SU-DHL-6 (cell line): Measurements from ENCODE around the gene LRBA.

Experiments
- H2AFZ ChIP-seq: fragments of 200-600 bp; sonication (generic); 2 replicates; pipeline ENCODE4 v1.6.1; 2014; ENCODE audit warnings: low read depth, mild to moderate bottlenecking, moderate library complexity, mixed read lengths, antibody characterized with exemption, low read length; ENCODE audit not compliant: severe bottlenecking
- H3F3A ChIP-seq: fragments of 200-600 bp; shearing (Covaris generic); 2 replicates; pipeline ENCODE4 v1.6.0; 2016; ENCODE audit warnings: antibody characterized with exemption, mild to moderate bottlenecking; ENCODE audit not compliant: insufficient read depth
- H3K27ac ChIP-seq: fragments of 200-600 bp; sonication (generic); 2 replicates; pipeline ENCODE4 v1.5.1; 2016; ENCODE audit warnings: low read depth, mild to moderate bottlenecking, low read length, moderate library complexity, mixed read lengths
- H3K27me3 ChIP-seq: fragments of 200-600 bp; sonication (generic), shearing (Covaris generic); 2 replicates; pipeline ENCODE4 v1.6.0; 2014; ENCODE audit warnings: mild to moderate bottlenecking, low read length
- H3K36me3 ChIP-seq: fragments of 200-600 bp; sonication (generic); 2 replicates; pipeline ENCODE4 v1.6.1; 2014; ENCODE audit warnings: mild to moderate bottlenecking, low read length, mixed read lengths
- H3K4me2 ChIP-seq: fragments of 300-600, 200-600 bp; shearing (Covaris generic), sonication (generic); 2 replicates; pipeline ENCODE4 v1.6.0; 2014; ENCODE audit warnings: low read length, low read depth, mild to moderate bottlenecking; ENCODE audit not compliant: poor library complexity, severe bottlenecking
- H3K4me3 ChIP-seq: fragments of 200-600 bp; sonication (generic); 2 replicates; pipeline ENCODE4 v1.5.1; 2014; ENCODE audit warnings: antibody characterized with exemption, low read length, mild to moderate bottlenecking, mixed read lengths; ENCODE audit not compliant: insufficient read depth, poor library complexity, severe bottlenecking
- H3K79me2 ChIP-seq: fragments of 200-600 bp; sonication (generic); 2 replicates; pipeline ENCODE4 v1.6.1; 2014; ENCODE audit warnings: mild to moderate bottlenecking, low read length, moderate library complexity; ENCODE audit not compliant: insufficient read depth
- H3K9ac ChIP-seq: fragments of 200-600 bp; sonication (generic); 2 replicates; pipeline ENCODE4 v1.7.0; 2014; ENCODE audit warnings: mild to moderate bottlenecking, low read length
- H3K9me2 ChIP-seq: fragments of 200-600 bp; sonication (generic); replicated peaks from 2 replicates; pipeline ENCODE4 v1.6.1; 2014; ENCODE audit warnings: low read length; ENCODE audit not compliant: insufficient read depth
- H3K9me3 ChIP-seq: fragments of 200-600 bp; sonication (generic); 2 replicates; pipeline ENCODE4 v1.6.1; 2014; ENCODE audit warnings: low read length, mixed read lengths; ENCODE audit not compliant: insufficient read depth
- H4K20me1 ChIP-seq: fragments of 200-600 bp; sonication (generic); 2 replicates; pipeline ENCODE4 v1.6.1; 2014; ENCODE audit warnings: low read depth, mild to moderate bottlenecking, antibody characterized with exemption, low read length, moderate library complexity, mixed read lengths
- CTCF ChIP-seq: fragments of 200-600 bp; sonication (generic); IDR thresholded peaks from one replicate; pipeline ENCODE4 v1.5.1; 2017; ENCODE audit warnings: antibody characterized with exemption, mild to moderate bottlenecking, low read length, moderate library complexity; ENCODE audit not compliant: insufficient read depth, poor library complexity, severe bottlenecking
- EZH2phosphoT487 ChIP-seq: fragments of 200-600 bp; sonication (generic), shearing (Covaris generic); conservative IDR thresholded peaks from 2 replicates; pipeline ENCODE4 v1.6.1; 2018; ENCODE audit warnings: mild to moderate bottlenecking, antibody characterized with exemption, low read length, moderate library complexity, mixed read lengths

The LRBA gene

DNA sequence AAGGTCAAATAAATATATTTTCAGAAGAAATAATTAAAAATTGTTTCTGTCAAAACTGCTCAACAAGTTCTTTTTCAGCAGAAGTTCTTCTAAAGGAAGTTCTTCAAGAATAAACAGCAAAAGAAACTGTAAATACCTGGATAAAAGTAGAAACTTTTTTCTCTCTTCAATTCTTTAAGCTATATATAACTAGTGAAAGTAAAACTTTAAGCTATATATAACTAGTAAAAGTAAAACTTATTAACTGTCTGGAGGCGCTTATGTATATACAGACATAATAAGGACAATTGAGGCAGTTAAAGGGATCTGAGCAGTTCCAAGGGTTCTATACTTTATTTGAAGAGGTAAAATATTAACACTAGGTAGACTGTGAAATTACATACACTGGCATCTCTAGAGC, 126.9 kb downstream of the LRBA start:
- Histone ChIP-seq H3K27ac (no peak overlapping the region), H3K4me2 (no peak overlapping the region), H3K36me3 (no peaks in the 10 kb centered on the region), H3K4me3 (no peak overlapping the region), H4K20me1 (no peaks in the 10 kb centered on the region; the same call in 1 of the 2 replicates), H3K9me2 (no peaks in the 10 kb centered on the region), H3K9me3 (no peaks in the 10 kb centered on the region), H3F3A (peaks cover 8% of the 10 kb centered on the region; the same call in 1 of the 2 replicates), H2AFZ (no peak overlapping the region), H3K79me2 (no peaks in the 10 kb centered on the region), H3K9ac (no peak overlapping the region), H3K27me3 (no peaks in the 10 kb centered on the region)
- TF ChIP-seq CTCF (no peak), EZH2phosphoT487 (no peak)

- no peak overlapping the region for H2AFZ ChIP-seq
- no peak overlapping the region for H3K4me2 ChIP-seq
- no peaks in the 10 kb centered on the region for H3K79me2 ChIP-seq
- H3K36me3 ChIP-seq, result no peaks in the 10 kb centered on the region; the same call in 1 of the 2 replicates
- H3K4me3 ChIP-seq, result no peak overlapping the region
- no peak overlapping the region for H3K9ac ChIP-seq
- no peaks in the 10 kb centered on the region for H3K9me3 ChIP-seq
- H3K27ac ChIP-seq, result no peak overlapping the region
- peaks cover 8% of the 10 kb centered on the region; the same call in 1 of the 2 replicates for H3F3A ChIP-seq
- no peaks in the 10 kb centered on the region for H3K9me2 ChIP-seq
- TF ChIP-seq EZH2phosphoT487, result no peak
- TF ChIP-seq CTCF, result no peak
- H4K20me1 ChIP-seq, result no peaks in the 10 kb centered on the region; the same call in 1 of the 2 replicates
- no peaks in the 10 kb centered on the region for H3K27me3 ChIP-seq
These were observed 128.5 kb downstream of the LRBA start for GRCh38 chr4:150886597-150886996.

DNA sequence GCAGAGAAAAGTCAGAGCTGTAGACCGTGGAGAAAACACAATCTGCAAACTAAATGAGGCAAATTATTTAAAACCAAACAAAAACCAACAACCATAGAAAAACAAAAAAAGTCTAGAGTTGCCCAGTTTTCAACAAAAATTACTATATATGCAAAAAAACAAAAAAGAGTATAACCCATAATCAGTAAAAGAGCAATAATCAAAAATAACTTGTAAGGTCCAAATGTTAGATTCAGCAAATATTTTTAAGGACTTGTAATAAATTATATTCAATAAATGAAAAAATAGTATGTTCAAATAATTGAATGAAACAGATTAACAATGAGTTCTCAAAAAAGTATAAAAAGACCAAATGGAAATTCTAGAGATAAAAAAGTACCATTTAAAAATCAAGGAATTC, 130.5 kb downstream of the LRBA start:
- H4K20me1 ChIP-seq, result no peaks in the 10 kb centered on the region
- no peak overlapping the region for H3K4me3 ChIP-seq
- H2AFZ ChIP-seq, result no peak overlapping the region
- H3K9me2 ChIP-seq, result no peaks in the 10 kb centered on the region
- no peak overlapping the region for H3K9ac ChIP-seq
- H3K79me2 ChIP-seq, result no peaks in the 10 kb centered on the region
- no peak overlapping the region for H3K4me2 ChIP-seq
- H3K36me3 ChIP-seq, result peaks cover 6% of the 10 kb centered on the region; the same call in 1 of the 2 replicates
- TF ChIP-seq CTCF, result no peak
- no peak for TF ChIP-seq EZH2phosphoT487
- H3K9me3 ChIP-seq, result no peaks in the 10 kb centered on the region
- H3F3A ChIP-seq, result no peaks in the 10 kb centered on the region
- no peak overlapping the region for H3K27ac ChIP-seq
- H3K27me3 ChIP-seq, result no peaks in the 10 kb centered on the region
